LNCaP clone FGC (cell line): ENCODE results near the gene EVI5.
A peak's percentile ranks its signal among the peaks of the same experiment; 100 is the strongest.

Experiments used
- DNase-seq: peaks from one replicate; pipeline ENCODE4 v3.0.0-alpha.2; 2011; ENCODE audit warnings: low read depth
- H3K4me3 ChIP-seq: 2 replicates; pipeline ENCODE4 v1.5.1; 2011; ENCODE audit warnings: mild to moderate bottlenecking, low read depth, low read length, control low read depth
- CTCF ChIP-seq: IDR thresholded peaks from 2 replicates; pipeline ENCODE4 v1.5.1; 2012; ENCODE audit warnings: mild to moderate bottlenecking; ENCODE audit not compliant: control insufficient read depth, insufficient read depth; ENCODE audit errors: extremely low read depth

The EVI5 gene

GRCh38 chr1:92461364-92462097 is 323.4 kb downstream of the EVI5 start:
- TF ChIP-seq CTCF = 0 out of 2 replicates have a peak, but pooled peaks have one; percentile 3
- no peak overlapping the region for H3K4me3 ChIP-seq
- no peak for DNase-seq

GRCh38 chr1:92459871-92460320 is 325.0 kb downstream of the EVI5 start:
- no peak for DNase-seq
- no peak overlapping the region for H3K4me3 ChIP-seq
- TF ChIP-seq CTCF = no peak
